Renal cortical epithelial cell (primary cell): ENCODE results near the gene TRIO. TPM values are rescaled to one million over a fixed set of nuclear protein-coding genes. Genes with fewer than 3 reads are reported as not detected.

Source experiments
- DNase-seq: peaks from one replicate; pipeline ENCODE4 v3.0.0-alpha.2; 2011; ENCODE audit warnings: low read depth
- total RNA-seq: library from RNA; depleted of rRNA; stranded (reverse); fragments of >200 nt; gene quantifications from 2 replicates; pipeline ENCODE4 v1.2.3, GENCODE V29; 2014

The TRIO gene
- total RNA-seq, 1 donor from 2014 or later, result 408 TPM

DNA sequence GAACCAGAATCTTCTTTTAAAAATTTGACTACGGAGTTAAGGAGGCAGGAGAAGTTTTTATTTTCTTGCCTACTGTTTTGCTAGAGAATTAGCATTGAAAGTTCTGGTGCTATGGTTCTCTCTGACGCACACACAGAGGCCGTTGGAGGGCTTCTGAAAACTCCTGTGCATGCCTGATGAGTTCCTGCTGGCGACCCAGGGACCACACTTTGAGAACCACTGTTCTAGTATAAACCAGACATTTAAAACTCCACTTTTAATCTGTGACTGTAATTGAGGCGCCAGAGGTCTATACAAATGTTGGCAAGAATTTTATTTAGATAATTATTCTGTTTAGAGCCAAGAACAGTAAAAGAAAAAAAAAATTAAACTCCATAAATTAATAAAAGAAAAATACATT lies 338.9 kb downstream of the TRIO start:
- DNase-seq, result no peak

DNA sequence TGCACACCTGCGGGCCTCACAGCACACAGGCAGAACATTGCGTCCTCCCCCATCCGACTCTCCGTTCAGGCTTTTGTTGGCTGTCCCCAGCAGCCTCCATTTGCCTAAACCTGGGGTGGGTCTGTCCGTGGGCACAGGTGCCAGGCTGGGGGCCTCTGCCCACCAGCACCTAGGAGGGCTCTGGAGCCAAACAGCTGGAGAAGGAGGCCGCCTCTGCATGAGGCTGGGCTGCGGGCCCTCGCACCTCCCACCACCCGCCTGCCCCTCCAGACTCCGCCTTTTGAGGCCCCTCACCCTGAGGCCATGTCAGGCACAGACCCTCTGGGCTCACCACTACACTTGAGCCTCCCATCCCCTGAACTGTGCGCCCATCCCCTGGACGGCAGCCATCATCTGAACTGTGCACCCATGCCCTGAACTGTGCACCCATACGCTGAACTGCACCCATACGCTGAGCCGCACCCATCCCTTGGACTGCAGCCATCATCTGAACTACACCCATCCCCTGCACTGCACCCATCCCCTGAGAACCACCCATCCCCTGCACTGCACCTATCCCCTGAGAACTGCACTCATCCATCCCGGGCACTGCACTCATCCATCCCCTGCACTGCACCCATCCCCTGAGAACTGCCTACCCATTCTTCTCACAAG lies 340.5 kb downstream of the TRIO start:
- DNase-seq, result no peak

DNA sequence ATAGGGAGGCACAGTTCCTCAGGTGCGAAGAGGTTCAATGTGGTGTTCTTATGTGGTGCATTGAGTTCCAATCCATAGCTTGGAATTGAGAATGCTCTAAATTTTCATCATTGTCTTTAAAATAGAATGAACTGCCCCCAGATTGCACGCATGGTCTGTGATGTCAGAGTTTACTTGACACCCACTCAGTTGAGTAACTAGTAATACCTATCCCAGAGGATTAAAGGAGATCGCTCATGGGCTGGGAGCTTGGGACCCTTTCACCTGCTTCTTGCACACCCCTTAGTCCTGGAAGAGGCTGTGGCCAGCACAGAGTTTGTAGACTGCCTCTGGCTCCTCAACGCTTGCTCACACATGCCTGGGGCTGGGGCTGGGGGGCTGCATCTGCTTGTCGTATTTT lies 343.3 kb downstream of the TRIO start:
- DNase-seq, result no peak

GRCh38 chr5:14486996-14487896 lies 344.1 kb downstream of the TRIO start:
- DNase-seq, result no peak

DNA sequence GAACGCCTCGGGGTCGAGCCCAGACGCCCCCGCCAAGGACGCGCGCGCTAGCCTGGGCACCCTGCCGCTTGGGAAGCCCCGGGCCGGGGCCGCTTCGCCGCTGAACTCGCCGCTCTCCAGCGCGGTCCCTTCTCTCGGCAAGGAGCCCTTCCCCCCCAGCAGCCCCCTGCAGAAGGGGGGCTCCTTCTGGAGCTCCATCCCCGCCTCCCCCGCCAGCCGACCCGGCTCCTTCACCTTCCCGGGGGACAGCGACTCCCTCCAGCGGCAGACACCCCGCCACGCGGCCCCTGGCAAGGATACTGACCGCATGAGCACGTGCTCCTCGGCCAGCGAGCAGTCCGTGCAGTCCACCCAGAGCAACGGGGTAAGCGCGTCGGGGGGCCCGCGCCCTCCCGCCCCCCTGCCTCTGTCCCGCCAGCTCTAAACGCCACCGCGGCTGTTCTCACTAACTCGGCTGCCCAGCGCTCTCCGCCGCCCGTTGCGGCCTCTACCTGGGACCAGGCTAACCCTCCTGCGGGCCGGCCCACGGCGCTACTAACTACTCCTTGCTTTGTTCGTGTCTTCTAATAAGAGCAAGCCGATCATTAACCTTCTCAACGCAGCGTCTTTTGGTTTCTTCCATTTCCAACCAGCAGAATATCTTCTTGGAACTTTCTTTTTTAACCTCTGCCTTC lies 344.9 kb downstream of the TRIO start:
- no peak for DNase-seq

GRCh38 chr5:14488709-14489108 lies 345.6 kb downstream of the TRIO start:
- no peak for DNase-seq

- no peak for DNase-seq
Observed at GRCh38 chr5:14489643-14490042, 346.5 kb downstream of the TRIO start.

DNA sequence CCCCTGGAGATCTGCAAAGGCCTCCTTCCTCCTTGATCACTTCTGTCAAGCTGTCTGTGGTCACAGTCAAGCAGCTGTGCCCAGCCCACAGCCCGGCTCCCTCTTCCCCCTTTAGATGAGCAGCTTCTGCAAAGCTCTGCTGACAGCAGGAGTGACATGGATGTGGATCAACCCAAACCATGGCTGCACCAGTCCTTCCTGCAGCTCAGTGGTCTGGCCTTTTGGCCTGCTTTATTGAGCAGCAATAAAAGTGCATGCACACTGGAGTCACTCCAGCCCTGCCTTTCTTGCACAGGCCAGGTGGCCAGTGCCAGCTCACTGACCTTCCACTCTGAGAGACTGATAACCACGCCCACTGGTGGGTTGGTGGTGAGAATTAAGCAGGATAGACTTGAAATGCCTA lies 347.2 kb downstream of the TRIO start:
- no peak for DNase-seq

DNA sequence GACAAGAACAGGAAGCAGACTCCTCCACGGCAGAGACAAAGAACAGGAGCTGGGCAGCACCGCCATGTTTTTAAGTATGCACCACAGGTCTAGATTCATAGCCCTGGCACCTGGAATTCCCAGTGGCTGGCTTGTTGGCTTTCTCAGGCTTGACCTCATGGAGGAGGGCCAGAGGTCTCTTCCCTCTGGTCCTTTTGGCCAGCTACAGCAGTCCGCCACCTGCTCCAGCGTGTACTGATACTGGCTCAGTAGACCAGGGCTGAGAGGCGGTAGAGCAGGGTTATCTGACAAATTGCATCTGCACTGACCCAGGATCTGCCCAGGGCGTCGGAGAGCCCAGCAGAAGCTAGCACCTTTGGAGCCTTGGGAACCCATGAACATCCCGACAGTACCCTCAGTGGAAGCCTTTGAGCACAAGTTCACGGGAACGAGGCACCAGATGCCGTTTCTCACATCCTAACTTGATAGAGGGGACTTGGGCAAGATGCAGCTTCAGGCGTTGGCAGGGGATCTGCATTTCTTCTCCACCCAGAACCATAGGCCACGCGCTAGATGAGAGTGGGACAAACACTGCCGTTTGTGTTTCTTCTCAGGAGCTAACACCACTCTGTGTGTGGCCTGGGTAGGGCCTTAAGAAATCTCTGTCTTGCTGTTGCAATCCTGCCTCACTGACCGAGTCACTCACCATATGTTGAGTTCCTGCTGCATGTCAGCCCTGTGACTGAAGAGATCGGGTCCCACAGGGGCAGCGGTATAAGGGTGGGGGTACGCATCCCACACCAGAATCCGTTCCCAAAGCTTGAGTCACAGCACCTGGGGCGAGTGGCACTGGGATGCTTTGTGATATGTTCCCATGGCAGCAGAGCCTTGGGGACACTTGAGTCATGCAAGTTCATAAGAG lies 348.1 kb downstream of the TRIO start:
- DNase-seq, result no peak

- no peak for DNase-seq
Observed at GRCh38 chr5:14492331-14492964, 349.3 kb downstream of the TRIO start.

DNA sequence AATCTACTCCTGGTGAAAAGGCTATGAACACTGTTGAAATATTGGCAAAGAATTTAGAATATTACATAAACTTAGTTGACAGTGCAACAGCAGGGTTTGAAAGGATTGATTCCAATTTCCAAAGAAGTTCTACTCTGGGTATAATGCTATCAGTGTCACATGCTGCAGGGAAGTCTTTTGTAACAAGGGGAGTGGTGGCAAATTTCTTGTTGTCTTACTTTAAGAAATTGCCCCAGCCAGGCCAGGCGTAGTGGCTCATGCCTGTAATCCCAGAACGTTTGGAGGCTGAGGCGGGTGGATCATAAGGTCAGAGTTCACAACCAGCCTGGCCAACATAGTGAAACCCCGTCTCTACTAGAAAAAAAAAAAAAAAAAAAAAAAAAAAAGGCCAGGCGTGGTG lies 352.2 kb downstream of the TRIO start:
- no peak for DNase-seq

GRCh38 chr5:14497311-14497710 lies 354.2 kb downstream of the TRIO start:
- DNase-seq, result no peak

- DNase-seq, result no peak
Observed at GRCh38 chr5:14501353-14502293, 358.5 kb downstream of the TRIO start.

- DNase-seq, result no peak
Observed at GRCh38 chr5:14502294-14502690, 359.1 kb downstream of the TRIO start.

- DNase-seq, result no peak
Observed at GRCh38 chr5:14503017-14503680, 360.0 kb downstream of the TRIO start.

GRCh38 chr5:14503681-14504331 lies 360.7 kb downstream of the TRIO start:
- no peak for DNase-seq

GRCh38 chr5:14504332-14504727 lies 361.2 kb downstream of the TRIO start:
- DNase-seq, result no peak

DNA sequence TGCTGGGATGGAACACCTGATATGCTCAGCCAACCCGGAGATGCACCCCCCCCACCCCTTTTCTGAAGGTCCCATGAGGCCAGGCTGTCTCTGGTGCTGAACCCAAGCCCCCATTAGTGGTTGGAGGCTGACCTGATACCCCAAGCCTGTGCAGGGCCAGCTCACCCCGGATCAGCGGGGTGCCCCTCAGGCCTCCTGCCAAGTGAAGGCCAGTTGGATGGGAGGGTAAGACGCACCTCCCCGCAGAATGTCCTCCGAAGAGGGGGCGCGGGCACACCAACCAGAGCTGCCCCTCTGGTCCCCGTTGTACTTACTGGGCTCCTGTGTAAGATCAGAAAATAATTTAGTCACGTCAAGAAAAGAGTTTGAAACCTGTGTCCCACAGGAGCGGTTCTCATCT lies 361.7 kb downstream of the TRIO start:
- no peak for DNase-seq
